ENCODE data around the gene CTNNA2.

Gene CTNNA2

DNA sequence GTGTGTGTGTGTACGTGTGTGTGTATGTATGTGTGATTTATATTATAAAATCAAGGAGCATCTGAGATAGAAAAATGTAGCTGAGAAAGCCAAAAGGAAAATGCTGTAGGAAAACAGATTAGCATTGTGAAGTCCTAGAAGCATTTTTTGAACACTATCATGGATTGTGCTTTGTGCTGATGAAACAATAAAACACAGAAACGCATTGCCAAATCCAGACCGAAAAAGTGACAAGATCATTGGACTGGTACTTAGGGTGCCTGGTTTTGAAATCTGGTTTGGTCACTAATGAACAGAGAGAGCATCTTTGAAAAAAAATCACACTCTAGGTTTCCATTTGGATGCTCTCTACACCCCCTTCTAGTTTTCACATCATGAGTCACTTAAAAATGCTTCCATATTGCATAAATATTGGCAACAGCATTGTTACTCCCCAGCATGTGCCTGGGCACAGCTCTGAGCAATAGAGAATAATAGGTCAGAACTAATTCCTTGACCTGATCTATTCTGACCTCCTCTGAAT is 1006.3 kb downstream of the CTNNA2 start:
- H3K27ac ChIP-seq (ENCODE audit: low read depth in 2 of 2, low read length in 2 of 2), result no peak overlapping the region
- no peaks in the 10 kb centered on the region for H3K4me1 ChIP-seq (ENCODE audit: control insufficient read depth in 2 of 2, insufficient read depth in 2 of 2, low read length in 2 of 2)
- no peak overlapping the region for H3K4me3 ChIP-seq (ENCODE audit: low read length in 2 of 2)
- H3K27me3 ChIP-seq (ENCODE audit: control insufficient read depth in 2 of 2, insufficient read depth in 2 of 2, low read length in 2 of 2), result no peaks in the 10 kb centered on the region
- H3K9ac ChIP-seq (ENCODE audit: low read depth in 1 of 2, low read length in 2 of 2), result no peak overlapping the region
- no peaks in the 10 kb centered on the region for H3K36me3 ChIP-seq (ENCODE audit: control insufficient read depth in 2 of 2, insufficient read depth in 2 of 2, low read length in 2 of 2)
- H3K9me3 ChIP-seq (ENCODE audit: control insufficient read depth in 2 of 2, low read length in 2 of 2), result no peaks in the 10 kb centered on the region

DNA sequence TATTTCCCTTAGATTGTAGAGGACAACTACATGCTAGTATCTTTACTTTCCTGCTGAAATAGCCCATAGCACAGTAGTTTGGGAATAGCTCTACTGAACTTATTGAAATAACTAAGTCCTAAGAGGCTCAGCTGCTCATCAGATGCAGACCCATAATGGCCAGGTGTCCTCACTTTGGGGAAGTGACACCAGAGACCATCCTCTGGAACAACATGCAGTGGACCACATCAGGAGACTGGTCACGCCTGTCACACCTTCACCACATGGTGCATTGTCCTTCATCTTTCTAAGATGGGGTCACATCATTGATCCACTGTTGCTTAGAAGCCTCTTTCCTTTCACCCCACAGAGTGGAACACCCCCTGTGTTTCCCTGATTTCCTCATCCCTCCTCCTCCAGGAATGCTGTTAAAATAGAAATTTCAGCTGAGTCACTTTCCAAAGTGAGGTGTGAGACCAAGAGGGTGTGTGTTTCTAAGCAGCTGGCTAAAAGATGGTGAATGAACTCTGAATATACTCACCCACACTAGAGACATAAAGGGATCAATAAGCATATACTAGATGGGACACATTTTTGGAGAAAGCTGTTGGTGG is 1006.9 kb downstream of the CTNNA2 start:
- H3K27ac ChIP-seq (ENCODE audit: low read depth in 2 of 2, low read length in 2 of 2), result no peak overlapping the region
- H3K4me1 ChIP-seq (ENCODE audit: control insufficient read depth in 2 of 2, insufficient read depth in 2 of 2, low read length in 2 of 2), result no peaks in the 10 kb centered on the region
- no peak overlapping the region for H3K9ac ChIP-seq (ENCODE audit: low read depth in 1 of 2, low read length in 2 of 2)
- no peaks in the 10 kb centered on the region for H3K36me3 ChIP-seq (ENCODE audit: control insufficient read depth in 2 of 2, insufficient read depth in 2 of 2, low read length in 2 of 2)
- no peak overlapping the region for H3K4me3 ChIP-seq (ENCODE audit: low read length in 2 of 2)
- no peaks in the 10 kb centered on the region for H3K9me3 ChIP-seq (ENCODE audit: control insufficient read depth in 2 of 2, low read length in 2 of 2)
- H3K27me3 ChIP-seq (ENCODE audit: control insufficient read depth in 2 of 2, insufficient read depth in 2 of 2, low read length in 2 of 2), result no peaks in the 10 kb centered on the region

DNA sequence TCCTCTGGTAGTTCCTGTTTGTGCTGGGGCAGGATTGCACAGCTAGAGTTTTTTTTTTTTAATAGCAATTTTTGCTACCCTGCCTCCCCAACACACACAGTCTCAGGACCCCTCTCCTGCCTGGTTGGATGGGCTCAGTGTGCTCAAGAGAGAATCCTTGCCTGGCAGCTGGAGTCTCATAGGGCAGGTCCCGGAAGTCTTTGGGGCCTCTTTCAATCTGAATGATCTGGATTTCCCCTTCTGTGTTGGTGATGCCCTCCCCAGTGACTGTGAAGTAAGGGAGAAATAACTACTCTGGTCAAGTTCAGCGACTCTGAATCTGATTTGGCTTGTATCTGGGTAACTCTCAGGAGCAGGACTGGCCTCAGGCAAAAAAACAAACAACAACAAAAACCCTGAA is 1012.3 kb downstream of the CTNNA2 start:
- no peak overlapping the region for H3K9ac ChIP-seq (ENCODE audit: low read depth in 1 of 2, low read length in 2 of 2)
- no peak overlapping the region for H3K4me3 ChIP-seq (ENCODE audit: low read length in 2 of 2)
- no peaks in the 10 kb centered on the region for H3K9me3 ChIP-seq (ENCODE audit: control insufficient read depth in 2 of 2, low read length in 2 of 2)
- H3K27ac ChIP-seq (ENCODE audit: low read depth in 2 of 2, low read length in 2 of 2), result no peak overlapping the region
- no peaks in the 10 kb centered on the region for H3K36me3 ChIP-seq (ENCODE audit: control insufficient read depth in 2 of 2, insufficient read depth in 2 of 2, low read length in 2 of 2)
- H3K27me3 ChIP-seq (ENCODE audit: control insufficient read depth in 2 of 2, insufficient read depth in 2 of 2, low read length in 2 of 2), result no peaks in the 10 kb centered on the region
- no peaks in the 10 kb centered on the region for H3K4me1 ChIP-seq (ENCODE audit: control insufficient read depth in 2 of 2, insufficient read depth in 2 of 2, low read length in 2 of 2)

DNA sequence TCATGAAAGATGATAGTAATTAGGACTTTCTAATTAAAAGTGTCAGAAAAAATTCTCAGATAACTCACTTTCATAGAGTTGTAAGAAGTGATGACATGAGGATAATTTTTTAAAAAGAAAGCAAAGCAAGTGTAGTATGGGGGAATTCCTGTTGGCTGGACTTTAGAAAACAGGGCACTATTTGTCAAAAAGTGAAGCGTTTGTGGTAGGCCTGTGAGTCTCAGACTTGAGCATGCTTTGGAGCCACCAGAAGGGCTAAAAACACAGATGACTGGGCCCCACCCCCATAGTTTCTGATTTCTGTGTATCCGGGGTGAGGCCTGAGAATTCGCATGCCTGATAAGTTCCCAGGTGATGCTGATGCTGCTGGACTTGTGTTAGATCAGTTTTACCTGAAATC is 1014.3 kb downstream of the CTNNA2 start:
- H3K9me3 ChIP-seq (ENCODE audit: control insufficient read depth in 2 of 2, low read length in 2 of 2), result no peaks in the 10 kb centered on the region

DNA sequence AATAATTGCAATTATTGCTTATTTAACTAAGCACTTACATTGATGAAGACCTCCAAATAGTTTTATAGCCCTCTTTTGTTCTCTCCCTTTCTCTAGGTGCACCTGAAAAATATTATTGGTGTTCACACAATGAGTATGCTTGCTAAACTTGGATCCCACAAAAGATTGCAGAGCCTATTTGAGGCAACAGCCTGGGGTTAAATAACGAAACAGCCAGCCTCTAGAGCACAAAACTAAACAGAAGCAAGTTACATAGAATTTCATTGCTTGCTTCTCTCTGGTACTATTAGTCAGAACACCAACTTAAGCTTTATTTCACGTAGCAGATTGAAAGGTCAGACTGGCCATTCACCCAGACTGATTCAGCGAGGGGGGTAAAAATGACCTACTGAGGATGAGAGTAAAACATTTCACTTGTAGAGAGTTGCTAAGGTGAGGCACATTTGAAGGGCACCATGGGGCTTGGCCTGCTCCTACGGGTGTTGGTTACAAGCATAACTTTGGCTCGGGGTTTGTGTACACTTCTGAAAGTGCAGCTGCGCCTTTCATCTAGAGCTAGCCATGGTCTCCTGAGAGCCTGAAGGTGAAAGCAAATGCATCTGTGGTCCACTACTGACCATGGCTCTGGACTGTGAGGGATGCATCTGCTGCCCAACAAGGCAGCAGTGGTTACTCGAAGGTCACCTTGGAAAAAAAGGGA is 1016.8 kb downstream of the CTNNA2 start:
- no peak overlapping the region for H3K9ac ChIP-seq (ENCODE audit: low read depth in 1 of 2, low read length in 2 of 2)
- H3K36me3 ChIP-seq (ENCODE audit: control insufficient read depth in 2 of 2, insufficient read depth in 2 of 2, low read length in 2 of 2), result no peaks in the 10 kb centered on the region
- no peak overlapping the region for H3K4me3 ChIP-seq (ENCODE audit: low read length in 2 of 2)
- no peaks in the 10 kb centered on the region for H3K9me3 ChIP-seq (ENCODE audit: control insufficient read depth in 2 of 2, low read length in 2 of 2)
- no peaks in the 10 kb centered on the region for H3K27me3 ChIP-seq (ENCODE audit: control insufficient read depth in 2 of 2, insufficient read depth in 2 of 2, low read length in 2 of 2)
- H3K4me1 ChIP-seq (ENCODE audit: control insufficient read depth in 2 of 2, insufficient read depth in 2 of 2, low read length in 2 of 2), result no peaks in the 10 kb centered on the region
- H3K27ac ChIP-seq (ENCODE audit: low read depth in 2 of 2, low read length in 2 of 2), result no peak overlapping the region

More for the DNA sequence above, 1014.3 kb downstream of the CTNNA2 start:
- Histone ChIP-seq H3K27me3 (ENCODE audit: control insufficient read depth in 2 of 2, insufficient read depth in 2 of 2, low read length in 2 of 2) (no peaks in the 10 kb centered on the region), H3K4me1 (ENCODE audit: control insufficient read depth in 2 of 2, insufficient read depth in 2 of 2, low read length in 2 of 2) (no peaks in the 10 kb centered on the region), H3K9ac (ENCODE audit: low read depth in 1 of 2, low read length in 2 of 2) (no peak overlapping the region), H3K27ac (ENCODE audit: low read depth in 2 of 2, low read length in 2 of 2) (no peak overlapping the region), H3K4me3 (ENCODE audit: low read length in 2 of 2) (no peak overlapping the region), H3K36me3 (ENCODE audit: control insufficient read depth in 2 of 2, insufficient read depth in 2 of 2, low read length in 2 of 2) (no peaks in the 10 kb centered on the region)

DNA sequence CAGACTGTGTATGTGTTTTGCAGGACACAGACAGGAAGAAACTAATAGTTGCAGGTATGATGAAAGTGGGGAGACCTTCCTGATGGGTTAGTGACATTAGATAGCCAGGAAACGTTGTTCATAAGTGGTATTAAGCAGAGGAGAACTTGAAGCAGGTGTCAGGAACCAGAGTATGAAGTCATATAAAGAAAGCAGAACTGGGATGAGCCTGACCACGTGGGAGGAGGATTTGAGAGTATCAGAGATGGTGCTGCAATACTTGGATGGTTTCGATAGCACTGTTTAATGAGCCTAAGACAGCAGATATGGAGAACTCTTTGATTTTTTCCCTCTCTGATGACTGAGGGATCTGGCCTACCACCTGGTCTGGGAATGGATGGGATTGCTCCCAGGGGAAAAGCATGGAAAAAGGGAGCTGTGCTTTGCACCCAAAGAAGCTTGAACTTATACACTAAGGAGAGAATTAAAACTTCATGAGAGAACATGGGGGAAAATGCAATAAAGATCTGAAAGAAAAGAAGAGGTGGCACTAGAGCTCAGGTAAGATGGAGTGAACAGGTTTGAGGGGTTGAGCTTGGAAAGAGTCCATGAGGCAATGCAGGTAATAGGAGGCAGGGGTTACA is 1017.7 kb downstream of the CTNNA2 start:
- H3K36me3 ChIP-seq (ENCODE audit: control insufficient read depth in 2 of 2, insufficient read depth in 2 of 2, low read length in 2 of 2), result no peaks in the 10 kb centered on the region
- H3K27ac ChIP-seq (ENCODE audit: low read depth in 2 of 2, low read length in 2 of 2), result no peak overlapping the region
- no peaks in the 10 kb centered on the region for H3K9me3 ChIP-seq (ENCODE audit: control insufficient read depth in 2 of 2, low read length in 2 of 2)
- H3K9ac ChIP-seq (ENCODE audit: low read depth in 1 of 2, low read length in 2 of 2), result no peak overlapping the region
- no peaks in the 10 kb centered on the region for H3K4me1 ChIP-seq (ENCODE audit: control insufficient read depth in 2 of 2, insufficient read depth in 2 of 2, low read length in 2 of 2)
- H3K4me3 ChIP-seq (ENCODE audit: low read length in 2 of 2), result no peak overlapping the region
- no peaks in the 10 kb centered on the region for H3K27me3 ChIP-seq (ENCODE audit: control insufficient read depth in 2 of 2, insufficient read depth in 2 of 2, low read length in 2 of 2)

DNA sequence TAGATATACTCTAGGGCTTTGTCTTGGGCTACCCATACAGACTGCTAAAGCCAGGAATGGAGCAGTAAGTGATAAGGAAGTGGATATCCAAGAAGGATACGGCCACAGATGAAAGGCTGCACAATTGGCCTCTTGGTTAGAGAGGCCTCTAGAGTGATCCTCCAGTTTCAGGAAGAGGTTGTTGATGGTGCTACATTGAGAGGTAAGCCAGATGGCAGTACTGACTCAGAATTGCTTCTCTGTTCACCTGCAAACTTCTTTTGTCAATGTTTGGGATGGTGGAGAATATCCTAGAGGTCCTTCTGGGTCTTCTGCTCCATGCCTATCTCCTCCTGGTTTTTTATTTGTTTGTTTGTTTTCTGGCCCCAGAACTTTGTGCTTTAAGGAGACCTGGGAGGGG is 1018.5 kb downstream of the CTNNA2 start:
- H3K4me1 ChIP-seq (ENCODE audit: control insufficient read depth in 2 of 2, insufficient read depth in 2 of 2, low read length in 2 of 2), result no peaks in the 10 kb centered on the region
- no peaks in the 10 kb centered on the region for H3K27me3 ChIP-seq (ENCODE audit: control insufficient read depth in 2 of 2, insufficient read depth in 2 of 2, low read length in 2 of 2)
- no peak overlapping the region for H3K27ac ChIP-seq (ENCODE audit: low read depth in 2 of 2, low read length in 2 of 2)
- H3K4me3 ChIP-seq (ENCODE audit: low read length in 2 of 2), result no peak overlapping the region
- no peaks in the 10 kb centered on the region for H3K9me3 ChIP-seq (ENCODE audit: control insufficient read depth in 2 of 2, low read length in 2 of 2)
- no peaks in the 10 kb centered on the region for H3K36me3 ChIP-seq (ENCODE audit: control insufficient read depth in 2 of 2, insufficient read depth in 2 of 2, low read length in 2 of 2)
- H3K9ac ChIP-seq (ENCODE audit: low read depth in 1 of 2, low read length in 2 of 2), result no peak overlapping the region

DNA sequence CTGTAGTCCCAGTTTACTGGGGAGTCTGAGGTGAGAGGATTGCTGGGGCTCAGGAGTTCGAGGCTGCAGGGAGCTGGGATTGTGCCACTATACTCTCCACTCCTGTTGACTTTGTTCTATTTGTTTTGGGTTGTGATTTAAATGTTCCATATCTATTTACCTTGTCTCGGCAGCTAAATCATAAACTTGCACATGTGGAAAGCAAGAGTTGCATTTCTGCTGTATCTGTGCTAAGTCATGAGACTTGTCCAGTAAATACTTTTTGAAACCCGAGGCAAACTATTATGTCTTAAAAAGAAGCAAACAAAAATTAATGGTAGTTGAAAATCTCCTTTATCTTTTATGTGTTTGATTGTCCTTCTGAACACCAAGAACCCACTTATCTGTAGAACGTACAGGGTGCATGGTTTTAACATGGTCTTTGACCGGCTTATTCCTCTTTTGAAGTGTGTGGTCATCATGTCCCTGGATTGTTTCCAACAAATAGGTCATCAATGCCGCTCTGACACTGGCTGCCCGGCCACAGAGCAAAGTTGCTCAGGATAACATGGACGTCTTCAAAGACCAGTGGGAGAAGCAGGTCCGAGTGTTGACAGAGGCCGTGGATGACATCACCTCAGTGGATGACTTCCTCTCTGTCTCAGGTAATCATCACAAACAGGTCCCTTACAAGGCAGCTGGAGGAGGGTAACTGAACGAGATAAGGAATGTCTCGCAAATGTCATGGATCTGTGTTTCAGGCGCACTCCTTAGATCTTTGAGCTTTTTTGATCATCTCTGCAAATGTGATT is 1032.8 kb downstream of the CTNNA2 start:
- Histone ChIP-seq H3K9me3 (ENCODE audit: control insufficient read depth in 2 of 2, low read length in 2 of 2) (no peaks in the 10 kb centered on the region), H3K27ac (ENCODE audit: low read depth in 2 of 2, low read length in 2 of 2) (no peak overlapping the region), H3K4me3 (ENCODE audit: low read length in 2 of 2) (no peak overlapping the region), H3K9ac (ENCODE audit: low read depth in 1 of 2, low read length in 2 of 2) (no peak overlapping the region), H3K36me3 (ENCODE audit: control insufficient read depth in 2 of 2, insufficient read depth in 2 of 2, low read length in 2 of 2) (no peaks in the 10 kb centered on the region), H3K4me1 (ENCODE audit: control insufficient read depth in 2 of 2, insufficient read depth in 2 of 2, low read length in 2 of 2) (no peaks in the 10 kb centered on the region), H3K27me3 (ENCODE audit: control insufficient read depth in 2 of 2, insufficient read depth in 2 of 2, low read length in 2 of 2) (no peaks in the 10 kb centered on the region)

DNA sequence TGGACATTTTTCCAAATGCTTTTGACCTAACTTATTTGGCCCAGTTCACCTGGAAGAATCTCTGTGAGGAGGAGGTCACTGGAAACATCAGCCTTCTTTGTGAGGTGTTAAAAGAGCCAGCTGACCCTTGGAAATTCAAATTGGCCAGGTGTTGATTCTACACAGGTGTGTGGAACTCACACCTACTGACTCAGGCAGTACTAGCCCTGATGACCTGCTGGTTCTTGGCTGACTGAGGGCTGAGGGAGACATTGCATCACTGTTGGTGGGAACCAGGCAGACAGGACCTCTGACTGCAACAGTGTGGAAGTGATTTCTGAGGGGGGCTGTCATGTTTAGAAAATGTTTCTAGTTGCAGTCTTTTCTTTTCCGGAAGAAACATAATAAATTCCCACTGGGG is 1033.9 kb downstream of the CTNNA2 start:
- Histone ChIP-seq H3K36me3 (ENCODE audit: control insufficient read depth in 2 of 2, insufficient read depth in 2 of 2, low read length in 2 of 2) (no peaks in the 10 kb centered on the region), H3K4me1 (ENCODE audit: control insufficient read depth in 2 of 2, insufficient read depth in 2 of 2, low read length in 2 of 2) (no peaks in the 10 kb centered on the region), H3K9me3 (ENCODE audit: control insufficient read depth in 2 of 2, low read length in 2 of 2) (no peaks in the 10 kb centered on the region), H3K27me3 (ENCODE audit: control insufficient read depth in 2 of 2, insufficient read depth in 2 of 2, low read length in 2 of 2) (no peaks in the 10 kb centered on the region), H3K4me3 (ENCODE audit: low read length in 2 of 2) (no peak overlapping the region), H3K27ac (ENCODE audit: low read depth in 2 of 2, low read length in 2 of 2) (no peak overlapping the region), H3K9ac (ENCODE audit: low read depth in 1 of 2, low read length in 2 of 2) (no peak overlapping the region)

DNA sequence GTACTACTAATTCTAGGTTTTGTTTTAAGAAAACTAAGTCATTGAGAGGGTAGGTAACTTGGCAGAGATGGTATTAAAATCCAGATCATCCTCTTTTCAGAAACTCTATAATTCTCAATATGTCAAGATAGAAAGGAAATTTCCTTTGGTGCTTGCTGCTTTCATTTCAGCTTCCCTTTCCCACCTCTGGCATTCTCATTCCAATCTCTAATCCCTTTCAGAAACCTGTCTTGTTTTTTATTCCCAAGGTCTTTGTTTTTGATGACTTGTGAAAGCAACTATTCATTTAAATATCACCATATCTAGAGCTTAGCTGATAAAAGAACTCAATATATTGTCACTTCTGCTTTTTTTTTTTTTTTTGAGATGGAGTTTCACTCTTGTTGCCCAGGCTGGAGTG is 1034.5 kb downstream of the CTNNA2 start:
- Histone ChIP-seq H3K27ac (ENCODE audit: low read depth in 2 of 2, low read length in 2 of 2) (no peak overlapping the region), H3K9me3 (ENCODE audit: control insufficient read depth in 2 of 2, low read length in 2 of 2) (no peaks in the 10 kb centered on the region), H3K9ac (ENCODE audit: low read depth in 1 of 2, low read length in 2 of 2) (no peak overlapping the region), H3K27me3 (ENCODE audit: control insufficient read depth in 2 of 2, insufficient read depth in 2 of 2, low read length in 2 of 2) (no peaks in the 10 kb centered on the region), H3K4me3 (ENCODE audit: low read length in 2 of 2) (no peak overlapping the region), H3K4me1 (ENCODE audit: control insufficient read depth in 2 of 2, insufficient read depth in 2 of 2, low read length in 2 of 2) (no peaks in the 10 kb centered on the region), H3K36me3 (ENCODE audit: control insufficient read depth in 2 of 2, insufficient read depth in 2 of 2, low read length in 2 of 2) (no peaks in the 10 kb centered on the region)
